ENCODE measurements around the gene PWP2. TPM values are rescaled to one million over a fixed set of nuclear protein-coding genes. Genes with fewer than 3 reads are reported as not detected.
A peak's percentile ranks its signal among the peaks of the same experiment; 100 is the strongest.
"Not testable (repeated sequence)": the region's sequence is repeated elsewhere in the genome, so short reads cannot be mapped to it uniquely, and the experiment has no call there.

The PWP2 gene
- total and polyA plus RNA-seq, 2 donors from 2014 or later: 0.84 to 8.1 TPM

GRCh38 chr21:44170326-44170725 lies 63.1 kb downstream of the PWP2 start:
- DNase-seq; H3K27ac ChIP-seq (ENCODE audit: low read depth in 2 of 2, low read length in 2 of 2); intact Hi-C loops (cut with DNase I); H3K4me3 ChIP-seq (ENCODE audit: low read length in 3 of 3); H3K27me3 ChIP-seq (ENCODE audit: control insufficient read depth, insufficient read depth, low read length); H3K9me3 ChIP-seq (ENCODE audit: control insufficient read depth in 2 of 3, insufficient read depth in 1 of 3, low read length in 3 of 3); FAIRE-seq; H3K9ac ChIP-seq (ENCODE audit: low read length in 3 of 3); H3K4me1 ChIP-seq (ENCODE audit: control insufficient read depth in 2 of 3, insufficient read depth in 2 of 3, low read depth in 1 of 3, low read length in 3 of 3); H3K36me3 ChIP-seq (ENCODE audit: control insufficient read depth in 2 of 3, insufficient read depth in 3 of 3, low read length in 3 of 3): not testable (repeated sequence)

GRCh38 chr21:44170863-44171262 lies 63.7 kb downstream of the PWP2 start:
- H3K9ac ChIP-seq (ENCODE audit: low read length in 3 of 3); H3K27ac ChIP-seq (ENCODE audit: low read depth in 2 of 2, low read length in 2 of 2); H3K36me3 ChIP-seq (ENCODE audit: control insufficient read depth in 2 of 3, insufficient read depth in 3 of 3, low read length in 3 of 3); H3K9me3 ChIP-seq (ENCODE audit: control insufficient read depth in 2 of 3, insufficient read depth in 1 of 3, low read length in 3 of 3); H3K27me3 ChIP-seq (ENCODE audit: control insufficient read depth, insufficient read depth, low read length); intact Hi-C loops (cut with DNase I); H3K4me3 ChIP-seq (ENCODE audit: low read length in 3 of 3); H3K4me1 ChIP-seq (ENCODE audit: control insufficient read depth in 2 of 3, insufficient read depth in 2 of 3, low read depth in 1 of 3, low read length in 3 of 3); FAIRE-seq: not testable (repeated sequence)
- peak in 1 of 5 donors; percentile 61 for DNase-seq

DNA sequence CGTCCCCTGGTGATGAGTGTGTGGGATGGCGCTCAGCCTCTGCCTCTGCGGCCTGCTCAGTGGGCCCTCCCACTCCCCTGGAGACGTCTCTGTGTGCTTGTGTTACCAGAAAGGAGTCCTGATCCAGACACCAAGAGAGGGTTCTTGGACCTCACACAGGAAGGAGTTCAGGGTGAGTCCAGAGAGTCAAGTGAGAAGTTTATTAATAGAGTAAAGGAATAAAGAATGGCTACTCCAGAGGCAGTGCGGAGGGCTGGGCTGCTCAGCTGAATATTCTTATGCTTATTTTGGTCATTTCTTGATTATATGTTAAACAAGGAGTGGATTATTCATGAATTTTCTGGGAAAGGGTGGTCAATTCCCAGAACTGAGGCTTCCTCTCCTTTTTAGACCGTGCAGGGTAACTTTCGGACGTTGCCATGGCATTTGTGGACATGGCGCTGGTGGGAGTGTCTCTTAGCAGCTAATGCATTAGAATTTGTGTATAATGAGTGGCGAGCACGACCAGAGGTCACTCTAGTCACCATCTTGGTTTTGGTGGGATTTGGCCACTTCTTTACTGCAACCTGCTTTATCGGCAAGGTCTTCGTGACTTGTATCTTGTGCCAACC lies 64.9 kb downstream of the PWP2 start:
- H3K36me3 ChIP-seq (ENCODE audit: control insufficient read depth in 2 of 3, insufficient read depth in 3 of 3, low read length in 3 of 3); H3K27me3 ChIP-seq (ENCODE audit: control insufficient read depth, insufficient read depth, low read length); H3K9ac ChIP-seq (ENCODE audit: low read length in 3 of 3); H3K27ac ChIP-seq (ENCODE audit: low read depth in 2 of 2, low read length in 2 of 2); FAIRE-seq; H3K4me1 ChIP-seq (ENCODE audit: control insufficient read depth in 2 of 3, insufficient read depth in 2 of 3, low read depth in 1 of 3, low read length in 3 of 3); H3K4me3 ChIP-seq (ENCODE audit: low read length in 3 of 3); intact Hi-C loops (cut with DNase I); H3K9me3 ChIP-seq (ENCODE audit: control insufficient read depth in 2 of 3, insufficient read depth in 1 of 3, low read length in 3 of 3); DNase-seq: not testable (repeated sequence)

DNA sequence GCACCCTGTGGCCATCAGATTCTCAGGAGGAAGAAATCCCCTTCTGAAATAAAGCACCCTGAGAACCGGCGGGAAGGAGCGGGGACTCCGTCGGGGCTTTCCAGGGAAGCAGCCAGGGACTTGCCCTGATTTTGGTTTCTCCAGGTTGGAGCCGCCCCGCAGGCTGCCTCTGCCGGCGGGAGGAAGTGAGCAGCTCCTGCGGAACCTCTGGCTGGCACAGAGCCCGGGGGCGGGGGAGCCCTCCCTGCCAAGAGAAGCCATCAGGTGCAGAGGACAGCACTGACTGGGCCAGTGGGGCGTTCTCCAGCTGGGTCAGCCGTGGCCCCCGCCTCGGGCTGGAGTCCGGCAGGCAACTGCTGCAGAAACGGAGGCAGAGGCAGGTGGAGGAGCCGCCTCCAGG lies 65.5 kb downstream of the PWP2 start:
- H3K27me3 ChIP-seq (ENCODE audit: control insufficient read depth, insufficient read depth, low read length); DNase-seq; intact Hi-C loops (cut with DNase I); H3K4me1 ChIP-seq (ENCODE audit: control insufficient read depth in 2 of 3, insufficient read depth in 2 of 3, low read depth in 1 of 3, low read length in 3 of 3); H3K4me3 ChIP-seq (ENCODE audit: low read length in 3 of 3); H3K9ac ChIP-seq (ENCODE audit: low read length in 3 of 3); H3K36me3 ChIP-seq (ENCODE audit: control insufficient read depth in 2 of 3, insufficient read depth in 3 of 3, low read length in 3 of 3); H3K9me3 ChIP-seq (ENCODE audit: control insufficient read depth in 2 of 3, insufficient read depth in 1 of 3, low read length in 3 of 3); FAIRE-seq; H3K27ac ChIP-seq (ENCODE audit: low read depth in 2 of 2, low read length in 2 of 2): not testable (repeated sequence)

DNA sequence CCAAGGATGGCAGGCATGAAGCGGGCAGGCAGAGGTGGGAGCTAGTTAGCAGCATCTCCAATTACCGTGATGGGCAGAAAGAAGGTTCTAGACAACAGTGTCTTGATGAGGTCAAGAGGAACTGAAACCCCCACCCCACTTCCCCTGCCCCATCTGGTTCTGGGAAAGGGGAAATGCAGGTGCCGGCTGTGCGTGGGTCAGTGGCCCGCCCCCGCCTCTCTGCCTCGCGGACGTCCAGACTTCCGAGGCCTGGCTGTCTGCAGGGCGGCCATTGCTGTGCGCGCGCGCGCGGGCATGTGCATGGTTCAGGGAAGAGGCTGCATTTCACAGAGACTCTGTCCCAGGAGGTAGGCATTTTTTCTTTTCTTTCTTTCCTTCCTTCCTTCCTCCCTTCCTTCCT lies 68.0 kb downstream of the PWP2 start:
- H3K9ac ChIP-seq (ENCODE audit: low read length in 3 of 3); DNase-seq; H3K9me3 ChIP-seq (ENCODE audit: control insufficient read depth in 2 of 3, insufficient read depth in 1 of 3, low read length in 3 of 3); intact Hi-C loops (cut with DNase I); H3K27ac ChIP-seq (ENCODE audit: low read depth in 2 of 2, low read length in 2 of 2); FAIRE-seq; H3K36me3 ChIP-seq (ENCODE audit: control insufficient read depth in 2 of 3, insufficient read depth in 3 of 3, low read length in 3 of 3); H3K27me3 ChIP-seq (ENCODE audit: control insufficient read depth, insufficient read depth, low read length); H3K4me1 ChIP-seq (ENCODE audit: control insufficient read depth in 2 of 3, insufficient read depth in 2 of 3, low read depth in 1 of 3, low read length in 3 of 3); H3K4me3 ChIP-seq (ENCODE audit: low read length in 3 of 3): not testable (repeated sequence)

DNA sequence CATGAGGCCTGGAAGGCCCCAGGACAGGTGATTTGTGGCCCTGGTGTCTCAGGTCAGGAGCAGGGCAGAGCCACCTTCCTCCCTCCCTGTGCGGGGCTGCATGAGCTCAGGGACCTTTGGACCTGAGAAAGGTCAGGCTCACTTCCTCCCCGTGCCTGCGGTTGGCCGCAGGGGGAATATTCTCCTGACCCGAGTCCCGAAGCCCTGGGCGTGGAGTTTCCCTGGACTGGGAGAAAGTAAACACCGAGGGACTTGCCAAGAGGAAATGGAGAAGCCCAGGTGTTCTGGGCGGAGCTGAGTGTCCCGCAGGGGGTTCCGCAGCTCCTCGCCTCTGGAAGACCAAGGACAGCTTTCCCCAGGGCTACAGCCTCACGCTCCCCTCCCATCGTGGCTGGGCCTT lies 68.9 kb downstream of the PWP2 start:
- H3K27ac ChIP-seq (ENCODE audit: low read depth in 2 of 2, low read length in 2 of 2); H3K4me1 ChIP-seq (ENCODE audit: control insufficient read depth in 2 of 3, insufficient read depth in 2 of 3, low read depth in 1 of 3, low read length in 3 of 3); H3K36me3 ChIP-seq (ENCODE audit: control insufficient read depth in 2 of 3, insufficient read depth in 3 of 3, low read length in 3 of 3); DNase-seq; intact Hi-C loops (cut with DNase I); H3K9me3 ChIP-seq (ENCODE audit: control insufficient read depth in 2 of 3, insufficient read depth in 1 of 3, low read length in 3 of 3); H3K27me3 ChIP-seq (ENCODE audit: control insufficient read depth, insufficient read depth, low read length); FAIRE-seq; H3K9ac ChIP-seq (ENCODE audit: low read length in 3 of 3); H3K4me3 ChIP-seq (ENCODE audit: low read length in 3 of 3): not testable (repeated sequence)

Other genes starting within 250 kb of the PWP2 start
- 86.2 TPM for gene AGPAT3, start 242.2 kb upstream of the PWP2 start, total RNA-seq
- gene AGPAT3, start 242.2 kb upstream of the PWP2 start, polyA plus RNA-seq (ENCODE audit: insufficient read depth, low read depth, low replicate concordance): 40.3 TPM
- 48.5 TPM for gene TRAPPC10, start 95.1 kb upstream of the PWP2 start, total RNA-seq
- gene TRAPPC10, start 95.1 kb upstream of the PWP2 start, polyA plus RNA-seq (ENCODE audit: insufficient read depth, low read depth, low replicate concordance): 8.8 TPM
- 15.8 TPM for gene GATD3, start 26.3 kb downstream of the PWP2 start, total RNA-seq
- 18.3 TPM for gene GATD3, start 26.3 kb downstream of the PWP2 start, polyA plus RNA-seq (ENCODE audit: insufficient read depth, low read depth, low replicate concordance)
- 10.2 TPM for gene ICOSLG, start 133.5 kb downstream of the PWP2 start, total RNA-seq
- 3.0 TPM for gene ICOSLG, start 133.5 kb downstream of the PWP2 start, polyA plus RNA-seq (ENCODE audit: insufficient read depth, low read depth, low replicate concordance)
- gene DNMT3L, start 154.5 kb downstream of the PWP2 start, total RNA-seq: not detected
- 0.47 TPM for gene DNMT3L, start 154.5 kb downstream of the PWP2 start, polyA plus RNA-seq (ENCODE audit: insufficient read depth, low read depth, low replicate concordance)
- gene AIRE, start 178.5 kb downstream of the PWP2 start, total RNA-seq: 0.25 TPM
- gene AIRE, start 178.5 kb downstream of the PWP2 start, polyA plus RNA-seq (ENCODE audit: insufficient read depth, low read depth, low replicate concordance): 0.09 TPM
- gene PFKL, start 192.7 kb downstream of the PWP2 start, total RNA-seq: 197 TPM
- 155 TPM for gene PFKL, start 192.7 kb downstream of the PWP2 start, polyA plus RNA-seq (ENCODE audit: insufficient read depth, low read depth, low replicate concordance)
- 23.3 TPM for gene CFAP410, start 232.0 kb downstream of the PWP2 start, total RNA-seq
- 45.3 TPM for gene CFAP410, start 232.0 kb downstream of the PWP2 start, polyA plus RNA-seq (ENCODE audit: insufficient read depth, low read depth, low replicate concordance)
- 11.5 TPM for gene TRPM2, start 246.2 kb downstream of the PWP2 start, total RNA-seq
- 2.0 TPM for gene TRPM2, start 246.2 kb downstream of the PWP2 start, polyA plus RNA-seq (ENCODE audit: insufficient read depth, low read depth, low replicate concordance)

Measured in kidney (tissue), 11 donors.